Measurements from ENCODE around the gene SART1. TPM values are rescaled to one million over a fixed set of nuclear protein-coding genes. Genes with fewer than 3 reads are reported as not detected.

SART1 gene
- total and polyA plus RNA-seq, 12 donors = 16.9 to 351 (median 31.6) TPM

DNA sequence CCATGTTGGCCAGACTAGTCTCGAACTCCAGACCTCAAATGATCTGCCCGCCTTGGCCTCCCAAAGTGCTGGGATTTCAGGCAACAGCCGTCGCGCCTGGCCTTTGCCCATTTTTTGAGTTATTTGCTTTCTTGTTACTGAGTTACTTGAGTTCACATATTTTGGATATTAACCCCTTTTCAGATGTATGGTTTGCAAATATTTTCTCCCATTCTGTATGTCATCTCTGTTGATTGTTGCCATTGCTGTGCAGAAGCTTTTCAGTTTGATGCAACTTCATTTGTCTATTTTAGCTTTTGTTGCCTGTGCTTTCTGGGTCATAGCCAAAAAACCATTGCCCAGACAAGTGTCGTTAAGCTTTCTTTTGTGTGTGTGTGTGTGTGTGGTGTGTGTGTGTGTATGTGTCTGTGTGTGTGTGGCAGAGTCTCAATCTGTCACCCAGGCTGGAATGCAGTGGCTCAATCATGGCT is 9.4 kb upstream of the SART1 start:
- Histone ChIP-seq H3K4me1 (replicated peaks in 1 of 2) (no peaks in the 10 kb centered on the region), H3K27me3 (peaks cover 4% of the 10 kb centered on the region), H3K36me3 (replicated peaks in 1 of 2) (no peaks in the 10 kb centered on the region), H3K4me3 (no peak overlapping the region), H3K9me3 (replicated peaks in 1 of 3) (no peaks in the 10 kb centered on the region), H3K27ac (no peak overlapping the region)
- no peak for DNase-seq
- intact Hi-C loops (cut with DNase I) = no loop called here
- WGBS, 4 donors = 41 to 64% (median 57%) methylated on average over 6 of the region's 6 CpGs
- TF ChIP-seq, protein P1, sequence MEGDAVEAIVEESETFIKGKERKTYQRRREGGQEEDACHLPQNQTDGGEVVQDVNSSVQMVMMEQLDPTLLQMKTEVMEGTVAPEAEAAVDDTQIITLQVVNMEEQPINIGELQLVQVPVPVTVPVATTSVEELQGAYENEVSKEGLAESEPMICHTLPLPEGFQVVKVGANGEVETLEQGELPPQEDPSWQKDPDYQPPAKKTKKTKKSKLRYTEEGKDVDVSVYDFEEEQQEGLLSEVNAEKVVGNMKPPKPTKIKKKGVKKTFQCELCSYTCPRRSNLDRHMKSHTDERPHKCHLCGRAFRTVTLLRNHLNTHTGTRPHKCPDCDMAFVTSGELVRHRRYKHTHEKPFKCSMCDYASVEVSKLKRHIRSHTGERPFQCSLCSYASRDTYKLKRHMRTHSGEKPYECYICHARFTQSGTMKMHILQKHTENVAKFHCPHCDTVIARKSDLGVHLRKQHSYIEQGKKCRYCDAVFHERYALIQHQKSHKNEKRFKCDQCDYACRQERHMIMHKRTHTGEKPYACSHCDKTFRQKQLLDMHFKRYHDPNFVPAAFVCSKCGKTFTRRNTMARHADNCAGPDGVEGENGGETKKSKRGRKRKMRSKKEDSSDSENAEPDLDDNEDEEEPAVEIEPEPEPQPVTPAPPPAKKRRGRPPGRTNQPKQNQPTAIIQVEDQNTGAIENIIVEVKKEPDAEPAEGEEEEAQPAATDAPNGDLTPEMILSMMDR (IDR thresholded peaks at IDR 0.05) = no peak
- no peak for TF ChIP-seq POLR2A (IDR thresholded peaks at IDR 0.05)

DNA sequence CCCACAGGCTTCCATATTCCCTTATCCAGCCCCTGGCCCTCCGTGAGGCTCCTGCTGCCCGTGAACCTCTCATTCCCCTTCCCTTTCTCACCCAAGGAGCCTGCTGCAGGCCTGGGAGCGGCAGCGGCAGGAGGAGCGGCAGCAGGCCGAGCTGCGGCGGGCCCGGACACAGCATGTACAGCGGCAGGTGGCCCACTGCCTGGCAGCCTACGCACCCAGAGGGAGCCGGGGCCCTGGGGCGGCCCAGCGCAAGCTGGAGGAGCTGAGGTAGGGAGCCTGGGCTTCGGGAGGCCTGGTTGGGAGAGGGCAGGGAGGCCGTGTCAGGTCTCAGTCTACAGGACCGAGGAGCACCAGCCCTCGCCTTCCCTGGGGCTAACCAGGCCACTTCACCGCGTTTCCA is 8.1 kb upstream of the SART1 start:
- WGBS, 4 donors = 76 to 88% (median 82%) methylated on average over 8 to 20 of the region's 20 CpGs
- no peaks in the 10 kb centered on the region for H3K4me1 ChIP-seq (replicated peaks in 1 of 2)
- no peak for DNase-seq
- TF ChIP-seq, protein P1 (IDR thresholded peaks at IDR 0.05) = no peak
- no peak for TF ChIP-seq POLR2A (IDR thresholded peaks at IDR 0.05)
- no peak overlapping the region for H3K4me3 ChIP-seq
- no peak overlapping the region for H3K27ac ChIP-seq
- intact Hi-C loops (cut with DNase I) = no loop called here
- no peaks in the 10 kb centered on the region for H3K36me3 ChIP-seq (replicated peaks in 1 of 2)
- H3K9me3 ChIP-seq (replicated peaks in 1 of 3) = no peaks in the 10 kb centered on the region
- H3K27me3 ChIP-seq = peaks cover 4% of the 10 kb centered on the region

DNA sequence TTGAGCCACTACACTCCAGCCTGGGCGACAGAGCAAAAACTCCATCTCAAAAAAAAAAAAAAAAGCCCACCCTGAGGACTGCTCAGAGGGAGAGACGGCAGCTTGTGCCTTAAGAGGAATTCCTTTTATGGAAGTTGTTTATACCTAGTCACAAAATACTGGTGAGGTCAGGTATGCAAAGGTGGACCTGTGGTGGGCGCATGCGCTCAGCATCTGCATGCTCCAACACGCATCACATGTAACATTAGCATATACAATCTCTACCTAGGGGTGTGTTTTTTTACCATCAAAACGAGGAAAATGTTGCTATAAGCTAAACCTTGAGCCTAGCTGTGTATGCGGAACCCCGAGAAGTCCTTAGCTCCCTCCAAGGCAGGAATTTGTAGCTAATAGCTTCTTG is 6.8 kb upstream of the SART1 start:
- no peak overlapping the region for H3K4me3 ChIP-seq
- no peaks in the 10 kb centered on the region for H3K9me3 ChIP-seq (replicated peaks in 1 of 3)
- TF ChIP-seq, protein P1 (IDR thresholded peaks at IDR 0.05) = no peak
- TF ChIP-seq POLR2A (IDR thresholded peaks at IDR 0.05) = no peak
- no peaks in the 10 kb centered on the region for H3K36me3 ChIP-seq (replicated peaks in 1 of 2)
- H3K4me1 ChIP-seq (replicated peaks in 1 of 2) = no peaks in the 10 kb centered on the region
- peaks cover 4% of the 10 kb centered on the region for H3K27me3 ChIP-seq
- intact Hi-C loops (cut with DNase I) = loop anchor here in 1 of 2 donors (5.0 kb wide), 1 partner anchor 32 kb away; no protein-coding TSS in a partner anchor
- DNase-seq = no peak
- WGBS, 4 donors = 73 to 80% (median 75%) methylated on average over 8 of the region's 8 CpGs
- no peak overlapping the region for H3K27ac ChIP-seq

DNA sequence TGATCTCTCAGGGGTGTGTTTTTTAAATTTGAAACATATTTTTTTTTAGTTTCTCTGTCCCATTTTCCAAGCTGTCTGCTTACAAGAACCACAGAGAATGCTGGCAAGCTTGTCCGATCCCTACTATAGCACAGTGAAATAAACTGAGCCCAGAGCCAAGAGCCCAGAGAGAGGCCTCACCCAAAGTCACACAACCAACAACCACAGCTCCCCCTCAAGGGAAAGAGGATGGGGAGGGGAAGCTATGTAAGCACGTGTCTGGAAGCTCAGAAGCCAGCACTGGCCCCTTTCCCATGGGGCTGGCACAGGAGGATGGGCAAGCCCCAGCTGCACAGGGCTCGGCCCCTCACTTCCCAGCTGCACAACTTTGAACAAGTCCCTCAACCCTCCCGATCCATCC is 3.2 kb upstream of the SART1 start:
- peaks cover 12 to 16% of the 10 kb centered on the region in 2 donors for H3K4me1 ChIP-seq (replicated peaks in 1 of 2)
- no peak overlapping the region for H3K27ac ChIP-seq
- H3K9me3 ChIP-seq (replicated peaks in 1 of 3) = no peaks in the 10 kb centered on the region
- WGBS, 4 donors = 38 to 58% (median 54%) methylated on average over 1 to 4 of the region's 4 CpGs
- H3K27me3 ChIP-seq = peaks cover 2% of the 10 kb centered on the region
- H3K4me3 ChIP-seq = no peak overlapping the region
- H3K36me3 ChIP-seq (replicated peaks in 1 of 2) = no peaks in the 10 kb centered on the region
- no peak for DNase-seq
- intact Hi-C loops (cut with DNase I) = loop anchor here in 1 of 2 donors (5.0 kb wide), 1 partner anchor 36 kb away; no protein-coding TSS in a partner anchor
- TF ChIP-seq, protein P1 (IDR thresholded peaks at IDR 0.05) = no peak
- TF ChIP-seq POLR2A (IDR thresholded peaks at IDR 0.05) = no peak

Data from adrenal gland (tissue), 12 donors.